Articular chondrocyte of knee joint (primary cell): Measurements from ENCODE around the gene AMBRA1. TPM values are rescaled to one million over a fixed set of nuclear protein-coding genes. Genes with fewer than 3 reads are reported as not detected.

Source experiments
- small RNA-seq: library from RNA; depleted of rRNA; stranded (forward); fragments of <200 nt; gene quantifications from one replicate; pipeline ENCODE3, GENCODE V24; 2012
- total RNA-seq: library from RNA; depleted of rRNA; stranded (reverse); fragments of >200 nt; gene quantifications from 2 replicates; pipeline ENCODE4 v1.2.3, GENCODE V29; 2012

Gene AMBRA1
- total RNA-seq = 26.1 and 26.8 TPM in 2 replicates

DNA sequence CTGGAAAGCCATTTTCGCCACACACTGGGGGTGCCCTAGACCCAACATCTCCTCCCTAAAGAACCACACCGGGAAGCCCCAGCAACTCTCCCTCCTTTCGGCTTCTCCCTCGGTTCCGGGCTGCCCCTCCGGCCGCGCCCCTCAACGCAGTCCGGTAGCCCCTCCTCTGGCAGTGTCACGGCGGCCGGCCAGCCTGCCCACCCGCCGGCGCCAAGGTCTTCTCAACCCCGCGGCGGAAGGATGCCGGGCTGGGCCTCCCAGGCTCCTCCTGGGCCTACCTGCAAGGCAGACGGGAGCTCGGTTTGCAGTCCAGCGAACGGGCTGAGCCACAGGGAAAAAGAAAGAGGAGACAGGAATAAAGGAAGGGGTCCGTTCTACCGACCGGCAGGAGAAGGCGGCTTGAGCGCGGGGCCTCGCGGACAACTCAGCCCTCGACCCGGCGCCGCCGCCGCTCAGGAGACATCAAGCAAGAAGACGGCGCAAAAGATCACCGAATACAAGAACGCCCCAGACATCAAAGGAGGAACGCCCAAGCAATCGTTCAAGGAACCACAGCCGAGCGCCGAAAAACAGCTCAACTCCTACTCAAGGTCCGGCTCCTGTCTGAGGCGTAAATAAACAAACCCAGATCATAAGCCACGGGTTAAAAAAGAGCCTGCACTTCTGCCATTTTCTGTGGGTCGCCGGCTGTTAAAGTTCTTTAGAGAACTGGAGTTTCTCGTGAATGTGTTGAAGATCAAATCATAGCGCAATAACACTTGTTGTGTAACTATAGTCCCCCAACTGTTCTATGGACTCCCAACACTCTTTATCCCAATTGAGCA is at the start of gene AMBRA1:
TSS of gene AMBRA1 (minus strand) at position 474 of the 824 bp plus-strand sequence. CDS start 45,643 bp downstream, outside the sequence.

GRCh38 chr11:46617134-46617971 is 23.5 kb upstream of the AMBRA1 start, which contains the start of the genes ATG13 and HARBI1:
TSS of gene ATG13 (plus strand) at chr11:46617553. CDS start at chr11:46644292, 26,739 bp downstream.
TSS of gene HARBI1 (minus strand) at chr11:46617227. CDS start at chr11:46616237, 990 bp downstream.

DNA sequence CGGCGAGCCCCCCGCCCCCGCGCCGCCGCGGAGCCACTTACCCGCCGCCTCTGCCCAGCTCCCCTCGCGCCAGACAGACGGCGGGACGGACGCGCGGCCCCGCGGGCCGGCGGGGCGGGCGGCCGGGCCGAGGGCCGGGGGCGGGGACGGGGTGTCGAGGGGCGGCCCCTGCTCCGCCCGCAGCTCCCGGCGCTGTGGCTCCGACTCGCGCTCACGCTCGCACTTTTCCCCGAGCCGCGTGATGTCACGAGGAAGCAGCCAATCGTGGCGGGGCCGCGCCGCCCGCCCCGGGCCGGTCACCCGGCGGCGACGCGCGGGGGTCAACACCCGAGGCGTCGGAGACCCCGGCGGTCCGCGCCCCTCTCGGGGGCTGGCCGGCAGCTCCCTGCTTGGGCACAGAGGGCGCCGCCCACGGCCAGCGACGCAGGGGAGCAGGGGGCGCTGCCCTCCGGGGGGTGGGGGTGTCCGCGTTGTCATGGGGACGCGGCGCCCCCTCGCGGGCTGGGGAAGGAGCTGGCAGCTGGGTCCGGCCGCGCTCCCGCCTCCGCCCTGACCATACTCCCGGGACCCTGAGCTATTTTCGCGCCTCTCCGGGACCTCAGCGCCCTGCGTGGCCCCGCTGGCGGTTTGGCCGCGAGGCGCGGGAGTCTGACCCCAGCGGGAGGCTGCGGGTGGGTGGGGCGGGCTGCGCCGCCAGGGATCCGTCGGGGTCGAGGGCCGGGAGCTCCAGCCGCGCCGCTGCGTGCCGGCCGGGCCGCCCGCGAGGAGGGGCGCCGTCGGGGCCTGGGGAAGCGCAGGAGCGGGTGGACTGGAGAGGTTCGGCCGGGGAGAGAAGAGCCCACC is 202.0 kb downstream of the AMBRA1 start, which contains the start of gene CHRM4:
TSS of gene CHRM4 (minus strand) at position 199 of the 843 bp plus-strand sequence. CDS start 5,219 bp downstream, outside the sequence.

DNA sequence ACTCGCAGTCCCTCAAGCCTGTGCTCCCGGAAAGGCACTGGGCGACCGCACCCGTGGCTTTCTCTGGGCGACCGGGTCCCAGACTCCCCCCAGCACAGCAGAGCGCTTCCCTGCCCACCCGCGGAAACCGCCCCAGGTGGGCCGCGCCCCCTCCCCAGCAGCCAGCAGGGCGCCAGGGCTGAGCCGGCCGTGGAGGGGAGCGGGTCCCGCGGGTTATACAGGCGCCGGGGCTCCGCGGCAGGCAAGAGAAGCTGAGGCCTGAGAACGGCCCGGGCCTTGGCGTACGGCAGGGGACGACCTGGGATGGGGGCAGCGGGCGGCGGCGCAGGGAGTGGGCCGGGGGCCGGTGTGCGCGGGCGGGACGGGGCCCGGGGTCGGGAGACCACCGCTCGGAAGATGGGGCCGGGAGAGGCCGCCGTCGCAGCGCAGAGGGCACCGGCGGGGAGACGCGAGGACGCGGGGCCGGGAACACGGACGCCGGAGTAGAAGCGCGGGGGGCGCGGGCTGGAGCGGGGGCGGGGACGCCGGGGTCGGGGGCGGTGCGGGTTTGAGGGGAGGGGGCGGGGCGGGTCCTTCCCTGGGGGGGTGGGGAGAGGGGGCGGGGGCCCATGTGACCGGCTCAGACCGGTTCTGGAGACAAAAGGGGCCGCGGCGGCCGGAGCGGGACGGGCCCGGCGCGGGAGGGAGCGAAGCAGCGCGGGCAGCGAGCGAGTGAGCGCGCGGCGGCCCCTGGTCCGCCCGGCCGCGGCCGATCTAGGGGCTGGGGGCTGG is 212.6 kb downstream of the AMBRA1 start, which contains the start of gene MDK:
TSS of gene MDK (plus strand) at position 622 of the 771 bp plus-strand sequence. CDS start 389 bp downstream, outside the sequence.

DNA sequence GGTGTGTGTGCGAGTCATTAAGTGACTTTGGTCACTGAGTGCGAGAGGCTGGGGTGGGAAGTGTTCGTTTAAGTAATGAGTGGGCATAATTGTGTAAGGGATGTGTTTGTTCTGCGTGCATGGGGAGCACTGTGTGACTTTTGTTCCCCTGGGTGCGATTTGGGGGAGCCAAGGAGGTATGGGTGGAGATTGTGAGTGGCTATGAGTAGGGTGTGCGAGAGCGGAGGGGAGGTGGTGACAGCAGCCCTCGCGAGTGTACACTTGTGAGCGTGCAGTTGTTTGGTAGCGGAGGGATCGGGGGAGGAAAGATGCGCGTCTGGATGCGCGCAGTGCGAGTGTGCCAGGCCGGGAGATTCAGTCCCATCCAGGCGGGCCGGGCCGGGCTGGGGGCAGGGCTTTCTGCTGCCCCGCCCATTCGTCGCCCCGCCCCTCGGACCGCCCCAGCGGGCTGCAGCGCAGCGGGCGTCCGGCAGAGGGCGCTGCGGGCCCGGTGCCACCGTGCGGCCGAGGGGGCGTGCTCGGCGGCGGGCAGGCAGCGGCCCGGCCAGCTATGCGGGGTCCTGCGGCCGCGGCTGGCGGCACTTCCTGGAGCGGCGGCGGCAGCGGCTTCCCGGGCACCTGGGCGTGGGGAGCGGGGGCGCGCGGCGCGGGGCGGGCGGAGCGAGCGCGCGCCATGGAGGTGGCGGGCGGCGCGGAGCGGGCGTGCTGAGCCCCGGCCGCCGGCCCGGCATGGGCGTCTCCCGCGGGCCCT is 246.8 kb downstream of the AMBRA1 start, which contains the start of gene DGKZ:
TSS of gene DGKZ (plus strand) at position 578 of the 751 bp plus-strand sequence. CDS start 197 bp downstream, outside the sequence.

Small RNAs within 50 kb of the gene (small RNA-seq; reads per million reads assigned to genes)
- gene MIR3160-1 = not detected
- not detected for gene MIR4688

Other genes starting within 250 kb of the AMBRA1 start
- gene DGKZ, start 246.6 kb downstream of the AMBRA1 start, total RNA-seq = 36.4 and 37.4 TPM in 2 replicates
- 25.7 and 34.0 TPM in 2 replicates for gene MDK, start 212.4 kb downstream of the AMBRA1 start, total RNA-seq
- 0.22 TPM in 1 of 2 replicates, not detected in the other for gene CHRM4, start 202.2 kb downstream of the AMBRA1 start, total RNA-seq
- 4.3 and 5.2 TPM in 2 replicates for gene HARBI1, start 23.2 kb upstream of the AMBRA1 start, total RNA-seq
- gene ATG13, start 23.5 kb upstream of the AMBRA1 start, total RNA-seq = 57.2 and 59.3 TPM in 2 replicates
- gene ARHGAP1, start 106.6 kb upstream of the AMBRA1 start, total RNA-seq = 78.0 and 90.4 TPM in 2 replicates
- gene ZNF408, start 107.0 kb upstream of the AMBRA1 start, total RNA-seq = 11.2 and 12.7 TPM in 2 replicates
- not detected in 2 replicates for gene F2, start 125.2 kb upstream of the AMBRA1 start, total RNA-seq